ENCODE results near the gene CARMIL1.

Gene CARMIL1

DNA sequence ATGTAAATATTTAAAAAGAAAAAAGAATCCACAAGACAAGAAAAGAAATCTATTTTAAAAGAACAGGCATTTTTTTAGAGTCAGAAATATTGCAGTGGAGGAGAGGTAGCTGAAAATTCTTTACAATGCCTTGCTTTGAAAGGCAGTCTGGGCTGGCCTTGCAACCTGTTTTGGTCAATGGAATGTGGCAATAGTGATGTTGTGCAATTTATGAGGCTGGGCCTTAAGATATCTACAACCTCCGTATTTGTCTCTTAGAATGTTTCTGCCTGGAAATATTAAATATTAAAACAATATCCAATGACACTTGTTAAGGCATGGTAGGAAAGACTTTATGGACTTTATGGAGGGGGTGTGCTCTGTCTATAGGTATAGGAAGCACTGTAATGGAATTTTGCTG is 358.0 kb downstream of the CARMIL1 start:
- Histone ChIP-seq H3K36me3 (ENCODE audit: control insufficient read depth in 2 of 2, insufficient read depth in 1 of 2, low read length in 2 of 2) (no peaks in the 10 kb centered on the region), H3K4me3 (ENCODE audit: low read depth, low read length) (no peak overlapping the region), H3K4me1 (ENCODE audit: control insufficient read depth, insufficient read depth, low read length) (no peaks in the 10 kb centered on the region), H3K9me3 (ENCODE audit: control insufficient read depth, insufficient read depth, low read depth, low read length) (no peaks in the 10 kb centered on the region), H3K27ac (ENCODE audit: extremely low read depth, low read depth, low read length) (no peak overlapping the region)
- ChIA-PET CTCF (interaction anchor here (0.6 kb wide), 1 partner anchor 329 kb away, joined by 3 read pairs; no protein-coding TSS in a partner anchor), POLR2A (no interaction called here)
- no peak for TF ChIP-seq KLF8 (tag by site-specific recombination; IDR thresholded peaks at IDR 0.05)

DNA sequence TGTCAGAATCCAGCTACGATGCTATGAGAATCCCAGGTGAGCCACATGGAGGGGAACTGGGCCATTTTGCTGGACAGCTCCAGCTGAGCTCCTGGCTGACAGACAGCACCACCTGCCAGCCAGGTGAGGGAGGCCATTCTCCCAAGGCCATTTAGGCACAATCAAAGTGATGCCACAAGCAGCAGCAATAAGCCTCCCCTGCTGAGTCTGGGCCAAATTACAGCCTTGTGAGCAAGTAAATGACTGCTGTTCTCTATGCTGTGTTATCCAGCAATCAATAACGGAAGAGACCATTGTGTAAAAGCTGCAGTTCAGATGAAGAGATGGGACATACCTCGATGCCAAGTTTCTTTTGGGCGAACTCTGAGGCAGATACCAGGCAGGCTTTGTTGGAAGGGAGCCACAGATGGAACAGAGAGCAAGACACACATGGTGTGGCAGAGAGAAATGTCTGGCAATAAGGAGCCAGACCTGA is 358.8 kb downstream of the CARMIL1 start:
- Histone ChIP-seq H3K27ac (ENCODE audit: extremely low read depth, low read depth, low read length) (no peak overlapping the region), H3K4me1 (ENCODE audit: control insufficient read depth, insufficient read depth, low read length) (no peaks in the 10 kb centered on the region), H3K9me3 (ENCODE audit: control insufficient read depth, insufficient read depth, low read depth, low read length) (no peaks in the 10 kb centered on the region), H3K4me3 (ENCODE audit: low read depth, low read length) (no peak overlapping the region), H3K36me3 (ENCODE audit: control insufficient read depth in 2 of 2, insufficient read depth in 1 of 2, low read length in 2 of 2) (no peaks in the 10 kb centered on the region)
- ChIA-PET POLR2A (no interaction called here), CTCF (interaction anchor here (0.6 kb wide), 1 partner anchor 330 kb away, joined by 3 read pairs; no protein-coding TSS in a partner anchor)
- TF ChIP-seq, protein P1, sequence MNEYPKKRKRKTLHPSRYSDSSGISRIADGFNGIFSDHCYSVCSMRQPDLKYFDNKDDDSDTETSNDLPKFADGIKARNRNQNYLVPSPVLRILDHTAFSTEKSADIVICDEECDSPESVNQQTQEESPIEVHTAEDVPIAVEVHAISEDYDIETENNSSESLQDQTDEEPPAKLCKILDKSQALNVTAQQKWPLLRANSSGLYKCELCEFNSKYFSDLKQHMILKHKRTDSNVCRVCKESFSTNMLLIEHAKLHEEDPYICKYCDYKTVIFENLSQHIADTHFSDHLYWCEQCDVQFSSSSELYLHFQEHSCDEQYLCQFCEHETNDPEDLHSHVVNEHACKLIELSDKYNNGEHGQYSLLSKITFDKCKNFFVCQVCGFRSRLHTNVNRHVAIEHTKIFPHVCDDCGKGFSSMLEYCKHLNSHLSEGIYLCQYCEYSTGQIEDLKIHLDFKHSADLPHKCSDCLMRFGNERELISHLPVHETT (tag by site-specific recombination; IDR thresholded peaks at IDR 0.05): no peak
- TF ChIP-seq, protein P2, sequence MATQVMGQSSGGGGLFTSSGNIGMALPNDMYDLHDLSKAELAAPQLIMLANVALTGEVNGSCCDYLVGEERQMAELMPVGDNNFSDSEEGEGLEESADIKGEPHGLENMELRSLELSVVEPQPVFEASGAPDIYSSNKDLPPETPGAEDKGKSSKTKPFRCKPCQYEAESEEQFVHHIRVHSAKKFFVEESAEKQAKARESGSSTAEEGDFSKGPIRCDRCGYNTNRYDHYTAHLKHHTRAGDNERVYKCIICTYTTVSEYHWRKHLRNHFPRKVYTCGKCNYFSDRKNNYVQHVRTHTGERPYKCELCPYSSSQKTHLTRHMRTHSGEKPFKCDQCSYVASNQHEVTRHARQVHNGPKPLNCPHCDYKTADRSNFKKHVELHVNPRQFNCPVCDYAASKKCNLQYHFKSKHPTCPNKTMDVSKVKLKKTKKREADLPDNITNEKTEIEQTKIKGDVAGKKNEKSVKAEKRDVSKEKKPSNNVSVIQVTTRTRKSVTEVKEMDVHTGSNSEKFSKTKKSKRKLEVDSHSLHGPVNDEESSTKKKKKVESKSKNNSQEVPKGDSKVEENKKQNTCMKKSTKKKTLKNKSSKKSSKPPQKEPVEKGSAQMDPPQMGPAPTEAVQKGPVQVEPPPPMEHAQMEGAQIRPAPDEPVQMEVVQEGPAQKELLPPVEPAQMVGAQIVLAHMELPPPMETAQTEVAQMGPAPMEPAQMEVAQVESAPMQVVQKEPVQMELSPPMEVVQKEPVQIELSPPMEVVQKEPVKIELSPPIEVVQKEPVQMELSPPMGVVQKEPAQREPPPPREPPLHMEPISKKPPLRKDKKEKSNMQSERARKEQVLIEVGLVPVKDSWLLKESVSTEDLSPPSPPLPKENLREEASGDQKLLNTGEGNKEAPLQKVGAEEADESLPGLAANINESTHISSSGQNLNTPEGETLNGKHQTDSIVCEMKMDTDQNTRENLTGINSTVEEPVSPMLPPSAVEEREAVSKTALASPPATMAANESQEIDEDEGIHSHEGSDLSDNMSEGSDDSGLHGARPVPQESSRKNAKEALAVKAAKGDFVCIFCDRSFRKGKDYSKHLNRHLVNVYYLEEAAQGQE (tag by site-specific recombination; IDR thresholded peaks at IDR 0.05): peak; percentile 86
- TF ChIP-seq YY2 (tag by site-specific recombination; IDR thresholded peaks at IDR 0.05): no peak
- TF ChIP-seq ZNF768 (tag by site-specific recombination; IDR thresholded peaks at IDR 0.05): no peak
- TF ChIP-seq ZNF223 (tag by site-specific recombination; IDR thresholded peaks at IDR 0.05): no peak
- no peak for TF ChIP-seq ZNF521 (tag by site-specific recombination; IDR thresholded peaks at IDR 0.05)
- TF ChIP-seq, protein P3, sequence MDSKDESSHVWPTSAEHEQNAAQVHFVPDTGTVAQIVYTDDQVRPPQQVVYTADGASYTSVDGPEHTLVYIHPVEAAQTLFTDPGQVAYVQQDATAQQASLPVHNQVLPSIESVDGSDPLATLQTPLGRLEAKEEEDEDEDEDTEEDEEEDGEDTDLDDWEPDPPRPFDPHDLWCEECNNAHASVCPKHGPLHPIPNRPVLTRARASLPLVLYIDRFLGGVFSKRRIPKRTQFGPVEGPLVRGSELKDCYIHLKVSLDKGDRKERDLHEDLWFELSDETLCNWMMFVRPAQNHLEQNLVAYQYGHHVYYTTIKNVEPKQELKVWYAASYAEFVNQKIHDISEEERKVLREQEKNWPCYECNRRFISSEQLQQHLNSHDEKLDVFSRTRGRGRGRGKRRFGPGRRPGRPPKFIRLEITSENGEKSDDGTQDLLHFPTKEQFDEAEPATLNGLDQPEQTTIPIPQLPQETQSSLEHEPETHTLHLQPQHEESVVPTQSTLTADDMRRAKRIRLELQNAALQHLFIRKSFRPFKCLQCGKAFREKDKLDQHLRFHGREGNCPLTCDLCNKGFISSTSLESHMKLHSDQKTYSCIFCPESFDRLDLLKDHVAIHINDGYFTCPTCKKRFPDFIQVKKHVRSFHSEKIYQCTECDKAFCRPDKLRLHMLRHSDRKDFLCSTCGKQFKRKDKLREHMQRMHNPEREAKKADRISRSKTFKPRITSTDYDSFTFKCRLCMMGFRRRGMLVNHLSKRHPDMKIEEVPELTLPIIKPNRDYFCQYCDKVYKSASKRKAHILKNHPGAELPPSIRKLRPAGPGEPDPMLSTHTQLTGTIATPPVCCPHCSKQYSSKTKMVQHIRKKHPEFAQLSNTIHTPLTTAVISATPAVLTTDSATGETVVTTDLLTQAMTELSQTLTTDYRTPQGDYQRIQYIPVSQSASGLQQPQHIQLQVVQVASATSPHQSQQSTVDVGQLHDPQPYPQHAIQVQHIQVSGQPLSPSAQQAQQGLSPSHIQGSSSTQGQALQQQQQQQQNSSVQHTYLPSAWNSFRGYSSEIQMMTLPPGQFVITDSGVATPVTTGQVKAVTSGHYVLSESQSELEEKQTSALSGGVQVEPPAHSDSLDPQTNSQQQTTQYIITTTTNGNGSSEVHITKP (tag by site-specific recombination; IDR thresholded peaks at IDR 0.05): peak; percentile 37; the same call in 1 of the 2 replicates
- no peak for TF ChIP-seq ZNF660 (tag by site-specific recombination; IDR thresholded peaks at IDR 0.05)
- TF ChIP-seq, protein P4, sequence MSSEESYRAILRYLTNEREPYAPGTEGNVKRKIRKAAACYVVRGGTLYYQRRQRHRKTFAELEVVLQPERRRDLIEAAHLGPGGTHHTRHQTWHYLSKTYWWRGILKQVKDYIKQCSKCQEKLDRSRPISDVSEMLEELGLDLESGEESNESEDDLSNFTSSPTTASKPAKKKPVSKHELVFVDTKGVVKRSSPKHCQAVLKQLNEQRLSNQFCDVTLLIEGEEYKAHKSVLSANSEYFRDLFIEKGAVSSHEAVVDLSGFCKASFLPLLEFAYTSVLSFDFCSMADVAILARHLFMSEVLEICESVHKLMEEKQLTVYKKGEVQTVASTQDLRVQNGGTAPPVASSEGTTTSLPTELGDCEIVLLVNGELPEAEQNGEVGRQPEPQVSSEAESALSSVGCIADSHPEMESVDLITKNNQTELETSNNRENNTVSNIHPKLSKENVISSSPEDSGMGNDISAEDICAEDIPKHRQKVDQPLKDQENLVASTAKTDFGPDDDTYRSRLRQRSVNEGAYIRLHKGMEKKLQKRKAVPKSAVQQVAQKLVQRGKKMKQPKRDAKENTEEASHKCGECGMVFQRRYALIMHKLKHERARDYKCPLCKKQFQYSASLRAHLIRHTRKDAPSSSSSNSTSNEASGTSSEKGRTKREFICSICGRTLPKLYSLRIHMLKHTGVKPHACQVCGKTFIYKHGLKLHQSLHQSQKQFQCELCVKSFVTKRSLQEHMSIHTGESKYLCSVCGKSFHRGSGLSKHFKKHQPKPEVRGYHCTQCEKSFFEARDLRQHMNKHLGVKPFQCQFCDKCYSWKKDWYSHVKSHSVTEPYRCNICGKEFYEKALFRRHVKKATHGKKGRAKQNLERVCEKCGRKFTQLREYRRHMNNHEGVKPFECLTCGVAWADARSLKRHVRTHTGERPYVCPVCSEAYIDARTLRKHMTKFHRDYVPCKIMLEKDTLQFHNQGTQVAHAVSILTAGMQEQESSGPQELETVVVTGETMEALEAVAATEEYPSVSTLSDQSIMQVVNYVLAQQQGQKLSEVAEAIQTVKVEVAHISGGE (tag by site-specific recombination; conservative IDR thresholded peaks at IDR 0.05; ENCODE audit: low read depth): no peak
- no peak for TF ChIP-seq YY1 (tag by site-specific recombination; IDR thresholded peaks at IDR 0.05)
- no peak for TF ChIP-seq KLF8 (tag by site-specific recombination; IDR thresholded peaks at IDR 0.05)
